Activated T-helper 1 cell treated with anti-CD3 and anti-CD28 coated beads, Interleukin-12 subunit alpha, Interleukin-12 subunit beta, Interleukin-2, Interleukin-4 antibody, amounts not matched to agents 30 ng/mL and 10 ng/mL and 1 ng/mL, durations not matched to agents 14 hours and 24 hours and 36 hours (primary cell): Measurements from ENCODE around the gene CHST11. TPM values are rescaled to one million over a fixed set of nuclear protein-coding genes. Genes with fewer than 3 reads are reported as not detected.

Experiments used
- DNase-seq: peaks from one replicate; pipeline ENCODE4 v3.0.0; 2021; ENCODE audit warnings: low spot score
- H3K27ac Mint-ChIP-seq: one replicate; pipeline ENCODE4 v1.8.0; 2021; ENCODE audit warnings: mild to moderate bottlenecking, mixed read lengths
- H3K27me3 Mint-ChIP-seq: one replicate; pipeline ENCODE4 v1.8.0; 2022; ENCODE audit warnings: mild to moderate bottlenecking, moderate library complexity, mixed read lengths; ENCODE audit not compliant: insufficient read depth
- H3K36me3 Mint-ChIP-seq: one replicate; pipeline ENCODE4 v1.8.0; 2021; ENCODE audit warnings: low read depth, mixed read lengths
- H3K4me1 Mint-ChIP-seq: one replicate; pipeline ENCODE4 v1.8.0; 2021; ENCODE audit warnings: low read depth, mixed read lengths
- H3K4me3 Mint-ChIP-seq: one replicate; pipeline ENCODE4 v1.8.0; 2021; ENCODE audit warnings: mild to moderate bottlenecking, moderate library complexity, mixed read lengths
- H3K9me3 Mint-ChIP-seq: one replicate; pipeline ENCODE4 v1.8.0; 2021; ENCODE audit warnings: mixed read lengths
- intact Hi-C: fragments of 100-400 bp; cut with micrococcal nuclease; formaldehyde crosslinking; loops from one replicate; pipeline ENCODE4 v1.15.1; 2024
- total RNA-seq: library from RNA; stranded (reverse); gene quantifications from 2 replicates; pipeline ENCODE4 v1.2.3, GENCODE V29; 2022

The CHST11 gene
- total RNA-seq, 1 donor from 2014 or later: 70.7 TPM

- no peak overlapping the region for H3K4me3 Mint-ChIP-seq
- H3K27me3 Mint-ChIP-seq: no peaks in the 10 kb centered on the region
- H3K27ac Mint-ChIP-seq: no peak overlapping the region
- intact Hi-C loops: no loop called here
- no peak for DNase-seq
- peaks cover 43% of the 10 kb centered on the region for H3K36me3 Mint-ChIP-seq
- H3K9me3 Mint-ChIP-seq: peaks cover 7% of the 10 kb centered on the region
- peaks cover 89% of the 10 kb centered on the region for H3K4me1 Mint-ChIP-seq
Observed at GRCh38 chr12:104505095-104505818, 48.5 kb downstream of the CHST11 start.

GRCh38 chr12:104506676-104507401 lies 50.1 kb downstream of the CHST11 start:
- Mint-ChIP-seq H3K27me3 (no peaks in the 10 kb centered on the region), H3K4me1 (peaks cover 87% of the 10 kb centered on the region), H3K4me3 (no peak overlapping the region), H3K9me3 (peaks cover 7% of the 10 kb centered on the region), H3K36me3 (peaks cover 47% of the 10 kb centered on the region), H3K27ac (no peak overlapping the region)
- no peak for DNase-seq
- intact Hi-C loops: no loop called here

GRCh38 chr12:104507672-104508071 lies 50.9 kb downstream of the CHST11 start:
- Mint-ChIP-seq H3K4me3 (no peak overlapping the region), H3K4me1 (peaks cover 84% of the 10 kb centered on the region), H3K27ac (no peak overlapping the region), H3K9me3 (peaks cover 7% of the 10 kb centered on the region), H3K36me3 (peaks cover 48% of the 10 kb centered on the region), H3K27me3 (no peaks in the 10 kb centered on the region)
- no peak for DNase-seq
- intact Hi-C loops: loop anchor here (2.0 kb wide), 1 partner anchor 13 kb away; no protein-coding TSS in a partner anchor

GRCh38 chr12:104508752-104509446 lies 52.2 kb downstream of the CHST11 start:
- intact Hi-C loops: loop anchor here (2.0 kb wide), 1 partner anchor 14 kb away; no protein-coding TSS in a partner anchor
- Mint-ChIP-seq H3K9me3 (peaks cover 7% of the 10 kb centered on the region), H3K27ac (peak overlapping the region; percentile 81), H3K36me3 (peaks cover 41% of the 10 kb centered on the region), H3K4me1 (peaks cover 73% of the 10 kb centered on the region), H3K4me3 (peak overlapping the region; percentile 9), H3K27me3 (no peaks in the 10 kb centered on the region)
- no peak for DNase-seq

- intact Hi-C loops: no loop called here
- H3K4me1 Mint-ChIP-seq: peaks cover 72% of the 10 kb centered on the region
- DNase-seq: no peak
- peak overlapping the region; percentile 40 for H3K27ac Mint-ChIP-seq
- H3K9me3 Mint-ChIP-seq: peaks cover 7% of the 10 kb centered on the region
- H3K36me3 Mint-ChIP-seq: peaks cover 48% of the 10 kb centered on the region
- no peaks in the 10 kb centered on the region for H3K27me3 Mint-ChIP-seq
- H3K4me3 Mint-ChIP-seq: peak overlapping the region; percentile 47
Observed at GRCh38 chr12:104510145-104510872, 53.6 kb downstream of the CHST11 start.

GRCh38 chr12:104510873-104511440 lies 54.2 kb downstream of the CHST11 start:
- intact Hi-C loops: no loop called here

GRCh38 chr12:104513681-104514080 lies 56.9 kb downstream of the CHST11 start:
- H3K4me1 Mint-ChIP-seq: peaks cover 76% of the 10 kb centered on the region
- no peaks in the 10 kb centered on the region for H3K27me3 Mint-ChIP-seq
- no peak overlapping the region for H3K4me3 Mint-ChIP-seq
- intact Hi-C loops: no loop called here
- peaks cover 29% of the 10 kb centered on the region for H3K36me3 Mint-ChIP-seq
- H3K9me3 Mint-ChIP-seq: peaks cover 6% of the 10 kb centered on the region
- H3K27ac Mint-ChIP-seq: no peak overlapping the region
- no peak for DNase-seq

More at GRCh38 chr12:104510873-104511440, 54.2 kb downstream of the CHST11 start:
- Mint-ChIP-seq H3K27me3 (no peaks in the 10 kb centered on the region), H3K4me1 (peaks cover 73% of the 10 kb centered on the region), H3K36me3 (peaks cover 44% of the 10 kb centered on the region), H3K4me3 (peak overlapping the region; percentile 47), H3K9me3 (peaks cover 7% of the 10 kb centered on the region), H3K27ac (peak overlapping the region; percentile 40)
- DNase-seq: no peak

- Mint-ChIP-seq H3K36me3 (peaks cover 24% of the 10 kb centered on the region), H3K9me3 (peaks cover under 1% of the 10 kb centered on the region), H3K27me3 (no peaks in the 10 kb centered on the region), H3K27ac (no peak overlapping the region), H3K4me1 (peaks cover 76% of the 10 kb centered on the region), H3K4me3 (no peak overlapping the region)
- intact Hi-C loops: no loop called here
- DNase-seq: no peak
Observed at GRCh38 chr12:104514092-104514810, 57.5 kb downstream of the CHST11 start.

GRCh38 chr12:104515899-104516298 lies 59.2 kb downstream of the CHST11 start:
- intact Hi-C loops: no loop called here
- no peak overlapping the region for H3K27ac Mint-ChIP-seq

GRCh38 chr12:104516821-104517220 lies 60.1 kb downstream of the CHST11 start:
- H3K4me3 Mint-ChIP-seq: no peak overlapping the region
- no peak overlapping the region for H3K27ac Mint-ChIP-seq
- peaks cover 78% of the 10 kb centered on the region for H3K4me1 Mint-ChIP-seq
- H3K9me3 Mint-ChIP-seq: no peaks in the 10 kb centered on the region
- no peak for DNase-seq
- intact Hi-C loops: no loop called here
- peaks cover 20% of the 10 kb centered on the region for H3K36me3 Mint-ChIP-seq
- no peaks in the 10 kb centered on the region for H3K27me3 Mint-ChIP-seq

More at GRCh38 chr12:104515899-104516298, 59.2 kb downstream of the CHST11 start:
- Mint-ChIP-seq H3K4me1 (peaks cover 76% of the 10 kb centered on the region), H3K9me3 (no peaks in the 10 kb centered on the region), H3K27me3 (no peaks in the 10 kb centered on the region), H3K4me3 (no peak overlapping the region), H3K36me3 (peaks cover 21% of the 10 kb centered on the region)
- DNase-seq: no peak

GRCh38 chr12:104517880-104518279 lies 61.1 kb downstream of the CHST11 start:
- no peak overlapping the region for H3K4me3 Mint-ChIP-seq
- peaks cover 18% of the 10 kb centered on the region for H3K36me3 Mint-ChIP-seq
- intact Hi-C loops: no loop called here
- peaks cover 81% of the 10 kb centered on the region for H3K4me1 Mint-ChIP-seq
- no peak overlapping the region for H3K27ac Mint-ChIP-seq
- no peaks in the 10 kb centered on the region for H3K27me3 Mint-ChIP-seq
- DNase-seq: no peak
- H3K9me3 Mint-ChIP-seq: no peaks in the 10 kb centered on the region
